ENCODE data around the gene BATF.

BATF gene

GRCh38 chr14:75547552-75548250 lies 25.4 kb downstream of the BATF start:
- Histone ChIP-seq H3K4me3 (ENCODE audit: low read length) (no peak overlapping the region), H3K27me3 (ENCODE audit: control insufficient read depth, insufficient read depth, low read length) (no peaks in the 10 kb centered on the region), H3K36me3 (ENCODE audit: control insufficient read depth, insufficient read depth, low read length) (no peaks in the 10 kb centered on the region), H3K4me1 (ENCODE audit: control insufficient read depth, insufficient read depth, low read length) (no peaks in the 10 kb centered on the region), H3K9me3 (ENCODE audit: control insufficient read depth, insufficient read depth, low read length) (no peaks in the 10 kb centered on the region), H3K27ac (ENCODE audit: low read length) (no peak overlapping the region)
- DNase-seq (ENCODE audit: low read depth, low spot score): no peak
- WGBS (ENCODE audit: insufficient coverage, insufficient read length): no CpG with 5 or more reads among the region's 11 CpGs

DNA sequence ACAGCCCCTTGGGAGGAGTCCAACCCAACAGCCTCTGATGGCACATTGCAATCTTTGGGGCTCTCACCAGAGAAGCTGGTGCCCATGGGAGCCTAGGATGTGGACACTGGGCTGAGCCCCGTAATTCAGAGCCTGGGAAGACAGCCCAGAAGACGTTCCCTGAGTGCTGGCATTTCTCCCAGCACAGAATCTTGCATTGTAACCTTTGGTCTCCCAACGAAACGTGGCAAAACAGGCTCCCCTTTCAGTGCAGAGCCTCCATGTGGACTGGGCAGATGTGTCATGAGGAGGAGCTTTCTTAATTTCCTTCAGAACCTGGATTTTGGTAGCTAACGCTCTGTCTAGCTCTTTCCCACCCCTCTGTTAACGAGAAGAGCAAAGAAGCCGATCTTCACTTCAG lies 26.3 kb downstream of the BATF start:
- Histone ChIP-seq H3K4me3 (ENCODE audit: low read length) (no peak overlapping the region), H3K4me1 (ENCODE audit: control insufficient read depth, insufficient read depth, low read length) (no peaks in the 10 kb centered on the region), H3K27me3 (ENCODE audit: control insufficient read depth, insufficient read depth, low read length) (no peaks in the 10 kb centered on the region), H3K27ac (ENCODE audit: low read length) (no peak overlapping the region), H3K36me3 (ENCODE audit: control insufficient read depth, insufficient read depth, low read length) (no peaks in the 10 kb centered on the region), H3K9me3 (ENCODE audit: control insufficient read depth, insufficient read depth, low read length) (no peaks in the 10 kb centered on the region)
- no peak for DNase-seq (ENCODE audit: low read depth, low spot score)
- WGBS (ENCODE audit: insufficient coverage, insufficient read length): no CpG with 5 or more reads among the region's 7 CpGs

DNA sequence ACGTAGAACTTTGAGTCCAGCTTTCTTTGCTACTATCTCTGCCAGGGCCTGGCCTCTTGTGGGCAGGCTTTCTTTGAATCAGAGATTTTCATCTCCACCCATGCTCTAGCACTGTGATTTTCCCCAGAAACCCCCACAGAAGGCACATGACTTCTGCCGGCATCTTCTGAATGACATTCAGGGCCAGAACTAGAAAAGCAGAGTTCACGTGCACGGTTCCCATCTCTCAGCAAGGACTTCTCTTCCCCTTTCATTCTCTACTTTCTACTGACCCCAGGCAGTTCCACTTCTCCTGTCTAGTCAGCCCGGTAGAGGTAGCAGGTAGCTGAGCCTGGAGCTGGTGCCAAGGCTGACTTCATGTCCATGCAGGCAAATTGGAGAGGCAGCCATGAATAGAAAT lies 26.9 kb downstream of the BATF start:
- Histone ChIP-seq H3K4me3 (ENCODE audit: low read length) (no peak overlapping the region), H3K27me3 (ENCODE audit: control insufficient read depth, insufficient read depth, low read length) (no peaks in the 10 kb centered on the region), H3K9me3 (ENCODE audit: control insufficient read depth, insufficient read depth, low read length) (no peaks in the 10 kb centered on the region), H3K36me3 (ENCODE audit: control insufficient read depth, insufficient read depth, low read length) (no peaks in the 10 kb centered on the region), H3K27ac (ENCODE audit: low read length) (no peak overlapping the region), H3K4me1 (ENCODE audit: control insufficient read depth, insufficient read depth, low read length) (no peaks in the 10 kb centered on the region)
- DNase-seq (ENCODE audit: low read depth, low spot score): no peak
- no CpG with 5 or more reads among the region's 5 CpGs for WGBS (ENCODE audit: insufficient coverage, insufficient read length)

DNA sequence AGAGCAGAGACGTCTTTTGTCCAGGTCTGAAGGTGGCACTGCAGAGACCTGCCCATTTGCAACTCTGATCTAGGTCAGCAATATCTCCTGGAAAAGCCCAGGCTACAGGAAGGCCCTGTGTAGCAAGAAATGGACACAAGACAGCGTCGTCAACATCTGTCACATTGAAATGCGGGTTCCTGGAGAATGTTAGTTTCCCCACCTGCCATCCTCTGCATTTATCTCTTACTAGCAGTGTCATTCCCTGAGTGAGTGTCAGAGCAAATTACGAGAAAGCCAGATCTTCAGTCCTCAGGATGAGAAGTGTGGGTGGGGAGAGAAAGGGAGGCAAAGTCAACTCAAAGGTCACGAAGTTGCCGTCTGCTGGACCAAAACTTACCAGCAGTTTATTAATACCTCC lies 28.8 kb downstream of the BATF start:
- Histone ChIP-seq H3K27me3 (ENCODE audit: control insufficient read depth, insufficient read depth, low read length) (no peaks in the 10 kb centered on the region), H3K27ac (ENCODE audit: low read length) (no peak overlapping the region), H3K4me1 (ENCODE audit: control insufficient read depth, insufficient read depth, low read length) (no peaks in the 10 kb centered on the region), H3K36me3 (ENCODE audit: control insufficient read depth, insufficient read depth, low read length) (no peaks in the 10 kb centered on the region), H3K4me3 (ENCODE audit: low read length) (no peak overlapping the region), H3K9me3 (ENCODE audit: control insufficient read depth, insufficient read depth, low read length) (no peaks in the 10 kb centered on the region)
- WGBS (ENCODE audit: insufficient coverage, insufficient read length): no CpG with 5 or more reads among the region's 7 CpGs
- DNase-seq (ENCODE audit: low read depth, low spot score): no peak

DNA sequence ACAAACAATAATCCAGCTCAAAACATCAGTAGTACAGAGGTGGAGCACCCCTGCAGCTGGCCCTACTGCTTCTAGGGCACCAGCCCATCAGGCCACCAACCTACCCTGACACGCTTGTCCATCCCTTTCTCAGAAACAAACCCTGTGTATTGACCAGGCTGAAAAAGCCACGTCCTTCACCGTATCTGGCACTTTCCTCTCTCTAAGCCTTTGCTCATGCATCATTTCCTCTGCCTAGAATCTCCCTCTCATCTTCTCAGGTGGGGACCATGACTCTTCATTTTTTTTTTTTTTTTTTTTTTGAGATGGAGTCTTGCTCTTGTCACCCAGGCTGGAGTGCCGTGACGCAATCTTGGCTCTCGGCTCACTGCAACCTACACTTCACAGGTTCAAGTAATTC lies 30.9 kb downstream of the BATF start:
- Histone ChIP-seq H3K9me3 (ENCODE audit: control insufficient read depth, insufficient read depth, low read length) (no peaks in the 10 kb centered on the region), H3K27ac (ENCODE audit: low read length) (no peak overlapping the region), H3K27me3 (ENCODE audit: control insufficient read depth, insufficient read depth, low read length) (no peaks in the 10 kb centered on the region), H3K4me1 (ENCODE audit: control insufficient read depth, insufficient read depth, low read length) (no peaks in the 10 kb centered on the region), H3K36me3 (ENCODE audit: control insufficient read depth, insufficient read depth, low read length) (no peaks in the 10 kb centered on the region), H3K4me3 (ENCODE audit: low read length) (no peak overlapping the region)
- DNase-seq (ENCODE audit: low read depth, low spot score): no peak
- no CpG with 5 or more reads among the region's 6 CpGs for WGBS (ENCODE audit: insufficient coverage, insufficient read length)

DNA sequence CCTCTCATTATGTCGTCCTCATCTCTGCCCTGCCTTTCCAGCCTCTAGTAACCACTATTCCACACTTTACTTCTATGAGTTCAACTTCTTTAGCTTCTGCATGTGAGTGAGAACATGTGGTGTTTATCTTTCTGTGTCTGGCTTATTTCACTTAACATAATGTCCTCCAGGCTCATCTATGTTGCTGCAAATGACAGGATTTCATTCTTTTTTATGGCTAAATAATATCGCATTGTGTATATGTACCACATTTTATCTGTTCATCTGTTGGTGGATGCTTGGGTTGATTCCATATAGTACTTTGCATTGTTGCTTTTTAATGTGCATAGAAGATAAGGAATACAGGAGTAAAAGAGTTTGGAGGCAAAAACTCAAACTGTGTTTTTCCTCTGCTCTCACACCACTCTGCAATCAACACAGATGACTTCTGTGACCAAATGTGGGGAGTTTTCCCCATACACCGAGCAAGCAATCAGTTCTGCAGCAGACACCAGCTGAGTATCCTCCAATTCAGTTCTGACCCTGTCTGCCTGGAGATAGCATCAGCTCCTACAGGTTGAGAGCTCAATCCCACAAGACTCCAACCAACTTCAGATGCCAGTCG lies 31.6 kb downstream of the BATF start:
- Histone ChIP-seq H3K27ac (ENCODE audit: low read length) (no peak overlapping the region), H3K4me1 (ENCODE audit: control insufficient read depth, insufficient read depth, low read length) (no peaks in the 10 kb centered on the region), H3K36me3 (ENCODE audit: control insufficient read depth, insufficient read depth, low read length) (no peaks in the 10 kb centered on the region), H3K9me3 (ENCODE audit: control insufficient read depth, insufficient read depth, low read length) (no peaks in the 10 kb centered on the region), H3K27me3 (ENCODE audit: control insufficient read depth, insufficient read depth, low read length) (no peaks in the 10 kb centered on the region), H3K4me3 (ENCODE audit: low read length) (no peak overlapping the region)
- no peak for DNase-seq (ENCODE audit: low read depth, low spot score)
- no CpG with 5 or more reads among the region's 4 CpGs for WGBS (ENCODE audit: insufficient coverage, insufficient read length)

- no peaks in the 10 kb centered on the region for H3K36me3 ChIP-seq (ENCODE audit: control insufficient read depth, insufficient read depth, low read length)
- H3K4me3 ChIP-seq (ENCODE audit: low read length): no peak overlapping the region
- no peak for DNase-seq (ENCODE audit: low read depth, low spot score)
Observed at GRCh38 chr14:75554482-75554881, 32.2 kb downstream of the BATF start.

DNA sequence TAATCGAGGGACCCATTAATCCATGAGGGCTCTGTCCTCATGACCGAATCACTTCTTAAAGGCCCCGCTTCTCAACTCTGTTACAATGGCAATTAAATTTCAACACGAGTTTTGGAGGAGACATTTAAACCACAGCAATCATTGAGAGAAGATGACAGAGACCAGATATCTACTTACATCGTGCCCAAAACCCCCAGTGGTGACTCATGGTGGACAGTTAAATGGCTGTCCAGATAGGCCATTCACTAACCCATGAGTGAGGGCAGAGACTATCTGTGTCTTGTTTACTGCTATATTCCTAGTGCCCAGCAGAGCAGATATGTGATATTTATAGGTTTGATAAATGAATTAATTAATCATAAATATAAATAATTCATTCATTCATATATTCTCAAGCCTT lies 36.2 kb downstream of the BATF start:
- WGBS (ENCODE audit: insufficient coverage, insufficient read length): no CpG with 5 or more reads among the region's 5 CpGs
- Histone ChIP-seq H3K36me3 (ENCODE audit: control insufficient read depth, insufficient read depth, low read length) (no peaks in the 10 kb centered on the region), H3K4me1 (ENCODE audit: control insufficient read depth, insufficient read depth, low read length) (peaks cover 2% of the 10 kb centered on the region; the same call in 1 of the 2 replicates), H3K27ac (ENCODE audit: low read length) (no peak overlapping the region), H3K27me3 (ENCODE audit: control insufficient read depth, insufficient read depth, low read length) (no peaks in the 10 kb centered on the region), H3K9me3 (ENCODE audit: control insufficient read depth, insufficient read depth, low read length) (no peaks in the 10 kb centered on the region), H3K4me3 (ENCODE audit: low read length) (no peak overlapping the region)
- DNase-seq (ENCODE audit: low read depth, low spot score): no peak

More at GRCh38 chr14:75554482-75554881, 32.2 kb downstream of the BATF start:
- H3K27ac ChIP-seq (ENCODE audit: low read length): no peak overlapping the region
- no CpG with 5 or more reads among the region's 2 CpGs for WGBS (ENCODE audit: insufficient coverage, insufficient read length)
- H3K9me3 ChIP-seq (ENCODE audit: control insufficient read depth, insufficient read depth, low read length): no peaks in the 10 kb centered on the region
- H3K4me1 ChIP-seq (ENCODE audit: control insufficient read depth, insufficient read depth, low read length): no peaks in the 10 kb centered on the region
- no peaks in the 10 kb centered on the region for H3K27me3 ChIP-seq (ENCODE audit: control insufficient read depth, insufficient read depth, low read length)

DNA sequence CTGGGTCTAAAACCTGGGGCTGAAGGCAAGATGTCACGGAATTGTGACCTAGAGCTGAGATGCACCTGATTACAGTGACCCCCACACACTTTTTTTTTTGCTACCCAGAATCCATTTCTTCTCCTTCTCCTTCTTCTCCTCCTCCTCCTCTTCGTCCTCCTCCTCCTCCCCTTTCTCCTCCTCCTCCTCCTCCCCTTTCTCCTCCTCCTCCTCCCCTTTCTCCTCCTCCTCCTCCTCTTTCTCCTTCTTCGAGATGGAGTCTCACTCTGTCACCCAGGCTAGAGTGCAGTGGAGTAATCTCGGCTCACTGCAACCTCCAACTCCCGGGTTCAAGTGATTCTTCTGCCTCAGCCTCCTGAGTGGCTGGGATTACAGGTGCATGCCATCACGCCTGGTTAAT lies 36.8 kb downstream of the BATF start:
- no peaks in the 10 kb centered on the region for H3K9me3 ChIP-seq (ENCODE audit: control insufficient read depth, insufficient read depth, low read length)
- no peaks in the 10 kb centered on the region for H3K36me3 ChIP-seq (ENCODE audit: control insufficient read depth, insufficient read depth, low read length)
- H3K27ac ChIP-seq (ENCODE audit: low read length): no peak overlapping the region
- no peak for DNase-seq (ENCODE audit: low read depth, low spot score)
- peaks cover 2% of the 10 kb centered on the region; the same call in 1 of the 2 replicates for H3K4me1 ChIP-seq (ENCODE audit: control insufficient read depth, insufficient read depth, low read length)
- H3K27me3 ChIP-seq (ENCODE audit: control insufficient read depth, insufficient read depth, low read length): no peaks in the 10 kb centered on the region
- H3K4me3 ChIP-seq (ENCODE audit: low read length): no peak overlapping the region
- no CpG with 5 or more reads among the region's 6 CpGs for WGBS (ENCODE audit: insufficient coverage, insufficient read length)

DNA sequence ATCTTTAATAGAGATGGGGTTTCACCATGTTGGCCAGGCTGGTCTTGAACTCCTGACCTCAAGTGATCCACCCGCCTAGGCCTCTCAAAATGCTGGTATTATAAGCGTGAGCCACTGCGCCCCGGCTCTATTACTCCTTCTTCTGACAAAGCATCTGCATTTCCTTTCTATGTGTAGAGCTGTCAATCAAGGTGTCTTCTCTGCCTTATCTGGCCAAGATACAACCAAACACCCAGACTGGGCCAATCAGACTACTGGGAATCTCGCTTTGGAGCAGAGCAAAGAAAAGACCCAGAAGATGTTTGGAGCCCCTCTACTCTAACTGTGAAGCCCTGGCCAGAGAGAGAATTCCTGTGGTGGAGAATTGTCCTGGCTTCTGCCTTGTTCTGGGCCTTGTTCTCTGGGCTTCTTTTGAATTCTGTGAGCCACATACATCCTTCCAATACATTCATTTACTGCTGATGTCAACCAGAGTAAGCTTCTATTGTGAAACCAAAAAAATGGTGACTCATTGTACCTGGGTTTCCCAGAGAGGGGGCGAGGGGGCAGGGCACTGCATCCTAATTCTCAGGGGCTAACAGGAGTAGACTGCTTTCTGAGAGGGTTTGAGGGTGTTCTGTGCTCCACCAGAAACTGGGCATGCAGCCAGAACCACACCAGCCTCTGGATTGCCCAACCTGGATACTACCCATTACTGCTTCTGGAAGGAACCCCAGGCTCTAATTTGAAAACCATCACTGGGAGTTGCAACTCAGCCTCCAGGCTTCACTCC lies 37.4 kb downstream of the BATF start:
- Histone ChIP-seq H3K27me3 (ENCODE audit: control insufficient read depth, insufficient read depth, low read length) (no peaks in the 10 kb centered on the region), H3K9me3 (ENCODE audit: control insufficient read depth, insufficient read depth, low read length) (no peaks in the 10 kb centered on the region), H3K4me1 (ENCODE audit: control insufficient read depth, insufficient read depth, low read length) (peaks cover 2% of the 10 kb centered on the region; the same call in 1 of the 2 replicates), H3K36me3 (ENCODE audit: control insufficient read depth, insufficient read depth, low read length) (no peaks in the 10 kb centered on the region), H3K27ac (ENCODE audit: low read length) (no peak overlapping the region), H3K4me3 (ENCODE audit: low read length) (no peak overlapping the region)
- no CpG with 5 or more reads among the region's 6 CpGs for WGBS (ENCODE audit: insufficient coverage, insufficient read length)
- DNase-seq (ENCODE audit: low read depth, low spot score): no peak
